Measurements from ENCODE around the gene SLF2.

DNA sequence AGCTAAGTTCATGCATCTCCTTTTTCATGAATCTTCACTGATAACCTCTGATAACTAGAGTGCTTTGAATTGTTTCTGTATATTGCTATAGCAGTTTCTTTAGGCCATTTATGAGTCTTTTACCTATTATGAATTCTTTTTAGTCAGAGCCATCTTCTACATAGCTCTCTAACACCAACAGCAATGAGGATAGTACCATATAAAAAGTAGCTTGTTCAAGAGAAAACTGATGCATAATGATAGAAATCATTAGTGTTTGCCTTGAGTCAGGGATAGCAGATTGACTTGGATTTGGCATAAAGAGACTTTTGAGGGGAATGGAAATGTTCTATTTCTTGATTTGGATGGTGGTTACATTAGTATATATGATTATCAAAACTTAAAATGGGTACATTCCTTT is 30.7 kb downstream of the SLF2 start:
- no peak for TF ChIP-seq TAF1 (conservative IDR thresholded peaks at IDR 0.05)
- TF ChIP-seq, protein P1, sequence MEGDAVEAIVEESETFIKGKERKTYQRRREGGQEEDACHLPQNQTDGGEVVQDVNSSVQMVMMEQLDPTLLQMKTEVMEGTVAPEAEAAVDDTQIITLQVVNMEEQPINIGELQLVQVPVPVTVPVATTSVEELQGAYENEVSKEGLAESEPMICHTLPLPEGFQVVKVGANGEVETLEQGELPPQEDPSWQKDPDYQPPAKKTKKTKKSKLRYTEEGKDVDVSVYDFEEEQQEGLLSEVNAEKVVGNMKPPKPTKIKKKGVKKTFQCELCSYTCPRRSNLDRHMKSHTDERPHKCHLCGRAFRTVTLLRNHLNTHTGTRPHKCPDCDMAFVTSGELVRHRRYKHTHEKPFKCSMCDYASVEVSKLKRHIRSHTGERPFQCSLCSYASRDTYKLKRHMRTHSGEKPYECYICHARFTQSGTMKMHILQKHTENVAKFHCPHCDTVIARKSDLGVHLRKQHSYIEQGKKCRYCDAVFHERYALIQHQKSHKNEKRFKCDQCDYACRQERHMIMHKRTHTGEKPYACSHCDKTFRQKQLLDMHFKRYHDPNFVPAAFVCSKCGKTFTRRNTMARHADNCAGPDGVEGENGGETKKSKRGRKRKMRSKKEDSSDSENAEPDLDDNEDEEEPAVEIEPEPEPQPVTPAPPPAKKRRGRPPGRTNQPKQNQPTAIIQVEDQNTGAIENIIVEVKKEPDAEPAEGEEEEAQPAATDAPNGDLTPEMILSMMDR (IDR thresholded peaks at IDR 0.05; ENCODE audit: low read depth, low read length, missing input control) = no peak
- no peak for TF ChIP-seq ATF3 (IDR thresholded peaks at IDR 0.05)
- TF ChIP-seq EGR1 (IDR thresholded peaks at IDR 0.05; ENCODE audit: low read depth in 2 of 2) = no peak
- TF ChIP-seq JUND (IDR thresholded peaks at IDR 0.05) = no peak
- no peak for TF ChIP-seq SP1 (IDR thresholded peaks at IDR 0.05)
- TF ChIP-seq YY1 (IDR thresholded peaks at IDR 0.05) = no peak
- no peak for TF ChIP-seq GABPA (IDR thresholded peaks at IDR 0.05 in 1 of 2, conservative IDR thresholded peaks at IDR 0.05 in 1 of 2)
- no peak for TF ChIP-seq MAX (IDR thresholded peaks at IDR 0.05)
- no peak for TF ChIP-seq RXRA (IDR thresholded peaks at IDR 0.05)
- TF ChIP-seq REST (IDR thresholded peaks at IDR 0.05) = no peak
- no peak for TF ChIP-seq NR2F2 (IDR thresholded peaks at IDR 0.05)
- TF ChIP-seq RAD21 (IDR thresholded peaks at IDR 0.05) = no peak
- TF ChIP-seq HNF4A (conservative IDR thresholded peaks at IDR 0.05) = no peak

Measured in liver (tissue), 3 donors.